Activated T-helper 9 cell treated with anti-CD3 and anti-CD28 coated beads, Interleukin-2, amount 50 U/mL, for 16 hours (primary cell): ENCODE measurements around the gene FAM83F.
"Not testable (repeated sequence)": the region's sequence is repeated elsewhere in the genome, so short reads cannot be mapped to it uniquely, and the experiment has no call there.

Source experiments
- DNase-seq: peaks from one replicate; pipeline ENCODE4 v3.0.0-alpha.2; 2020; ENCODE audit warnings: low read depth

FAM83F gene

DNA sequence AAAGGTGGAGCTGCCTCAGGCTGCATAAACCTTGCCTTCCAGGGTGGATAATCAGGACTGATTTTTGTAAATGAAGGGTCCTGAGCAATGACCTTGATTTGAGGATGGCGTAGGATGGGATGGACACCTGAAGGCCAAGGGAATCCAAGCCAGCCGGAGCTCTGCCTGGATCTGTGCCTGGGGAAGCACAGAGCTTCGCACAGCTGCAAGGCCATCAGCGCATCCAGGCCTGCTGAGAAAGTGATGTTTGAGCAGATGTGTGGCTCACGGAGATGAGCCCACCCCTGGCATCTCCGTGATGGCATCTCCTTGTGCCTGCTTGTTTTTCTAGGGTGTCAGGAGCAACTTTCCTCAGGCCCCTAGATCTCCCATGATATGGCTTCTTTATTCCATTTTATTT lies 23.3 kb downstream of the FAM83F start:
- DNase-seq, result no peak

DNA sequence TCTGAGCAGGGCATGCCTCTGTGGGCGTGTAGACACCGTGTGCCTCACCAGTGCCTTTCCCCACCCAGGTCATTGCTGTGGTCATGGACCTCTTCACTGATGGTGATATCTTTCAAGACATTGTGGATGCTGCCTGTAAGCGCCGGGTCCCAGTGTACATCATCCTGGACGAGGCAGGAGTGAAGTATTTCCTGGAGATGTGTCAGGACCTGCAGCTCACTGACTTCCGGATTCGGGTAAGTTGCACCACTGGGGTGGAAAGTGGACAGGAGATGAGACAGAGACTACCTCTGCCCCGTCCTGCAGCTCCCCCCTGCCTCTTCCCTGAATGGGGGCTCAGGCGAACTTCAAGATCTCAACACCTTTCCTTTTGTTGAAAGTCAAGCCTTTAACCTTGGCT lies 24.3 kb downstream of the FAM83F start:
- no peak for DNase-seq

DNA sequence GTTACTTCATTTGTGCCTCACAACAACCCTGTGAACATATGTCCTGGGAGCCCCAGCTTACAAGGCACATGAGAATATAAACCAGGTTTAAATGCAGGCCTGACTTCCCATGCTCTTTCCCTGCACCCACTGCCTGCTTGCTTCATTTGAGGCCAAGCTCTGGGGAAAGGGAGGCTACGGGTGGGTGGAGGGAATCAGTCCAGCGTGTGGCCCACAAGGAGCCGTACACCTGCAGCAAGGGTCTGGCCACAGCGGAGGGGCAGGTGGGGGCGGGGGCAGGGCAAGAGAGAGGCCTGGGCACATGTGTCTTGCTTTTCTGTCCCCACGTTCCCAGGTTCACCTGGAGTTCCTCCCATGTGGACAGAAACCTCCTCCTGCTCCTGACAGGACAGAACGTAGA lies 26.2 kb downstream of the FAM83F start:
- DNase-seq, result no peak

DNA sequence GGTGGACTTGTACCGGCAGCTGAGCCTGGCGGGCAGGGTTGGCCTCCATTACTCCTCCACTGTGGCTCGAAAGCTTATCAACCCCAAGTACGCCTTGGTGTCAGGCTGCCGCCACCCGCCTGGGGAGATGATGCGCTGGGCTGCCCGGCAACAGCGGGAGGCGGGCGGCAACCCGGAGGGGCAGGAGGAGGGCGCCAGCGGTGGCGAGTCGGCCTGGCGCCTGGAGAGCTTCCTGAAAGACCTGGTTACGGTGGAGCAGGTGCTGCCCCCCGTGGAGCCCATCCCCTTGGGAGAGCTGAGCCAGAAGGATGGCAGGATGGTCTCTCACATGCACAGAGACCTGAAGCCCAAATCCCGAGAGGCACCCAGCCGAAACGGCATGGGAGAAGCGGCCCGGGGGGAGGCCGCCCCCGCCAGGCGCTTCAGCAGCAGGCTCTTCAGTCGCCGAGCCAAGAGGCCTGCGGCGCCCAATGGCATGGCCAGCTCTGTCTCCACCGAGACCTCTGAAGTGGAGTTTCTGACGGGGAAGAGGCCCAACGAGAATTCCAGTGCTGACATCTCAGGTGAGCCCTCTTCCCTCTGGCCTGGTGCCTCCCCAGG lies 26.7 kb downstream of the FAM83F start:
- DNase-seq, result no peak

DNA sequence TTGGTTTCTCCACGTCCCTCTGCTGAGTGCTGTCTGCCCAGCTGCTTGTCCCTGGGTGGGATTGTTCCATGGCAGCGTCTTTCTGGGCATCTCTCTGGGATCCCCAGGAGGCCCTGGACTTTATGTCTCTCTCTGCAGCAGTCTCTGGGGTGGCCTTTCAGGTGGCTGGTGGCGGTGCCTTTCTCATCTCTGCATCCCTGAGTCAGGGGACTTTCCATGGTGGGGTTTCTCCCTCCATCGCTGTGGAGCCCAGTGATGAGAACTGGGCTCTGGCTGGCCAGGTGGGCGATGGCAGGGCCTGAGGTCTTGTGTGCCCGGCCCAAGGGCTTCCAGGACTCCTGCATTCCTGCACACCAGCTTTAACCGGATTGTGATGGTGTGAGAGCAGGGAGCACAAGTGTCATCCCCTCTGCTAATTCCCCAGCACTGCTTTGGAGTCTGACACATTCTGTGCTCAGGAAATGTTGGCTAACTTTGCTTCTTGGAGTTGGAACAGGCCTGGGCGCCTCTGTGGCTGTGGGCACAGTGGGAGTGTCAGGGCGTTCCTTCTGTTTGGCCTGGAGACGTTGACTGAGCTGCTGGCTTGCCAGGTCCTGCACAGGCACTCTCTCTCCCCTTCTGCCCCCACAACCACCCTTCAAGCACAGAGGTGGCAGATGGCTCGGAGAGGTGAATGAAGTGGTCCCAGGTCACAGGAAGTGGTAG lies 27.9 kb downstream of the FAM83F start:
- no peak for DNase-seq

DNA sequence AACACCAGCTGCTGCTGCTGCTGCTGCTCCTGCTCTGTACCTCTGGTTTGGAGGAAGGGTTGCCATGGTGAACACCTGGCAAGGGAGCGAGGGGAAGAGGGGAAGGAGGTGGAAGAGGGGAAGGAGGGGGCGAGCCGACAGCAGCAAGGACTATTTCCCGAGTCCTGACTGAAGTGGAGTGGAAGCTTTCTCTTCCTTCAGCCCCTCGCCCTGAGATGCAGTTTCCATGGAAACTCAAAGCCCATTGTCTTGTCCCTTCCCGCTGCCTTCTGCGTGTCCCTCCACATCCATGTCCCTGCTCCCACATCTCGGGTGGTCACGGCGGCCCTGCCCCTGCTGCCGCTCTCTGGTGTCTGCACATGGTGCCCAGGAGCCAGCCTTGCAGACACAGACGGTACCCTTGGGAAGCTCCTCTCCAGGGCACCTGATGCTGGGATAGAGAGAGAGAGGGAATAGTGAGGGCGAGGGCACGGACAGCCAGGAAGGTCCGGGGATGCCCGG lies 28.6 kb downstream of the FAM83F start:
- no peak for DNase-seq

DNA sequence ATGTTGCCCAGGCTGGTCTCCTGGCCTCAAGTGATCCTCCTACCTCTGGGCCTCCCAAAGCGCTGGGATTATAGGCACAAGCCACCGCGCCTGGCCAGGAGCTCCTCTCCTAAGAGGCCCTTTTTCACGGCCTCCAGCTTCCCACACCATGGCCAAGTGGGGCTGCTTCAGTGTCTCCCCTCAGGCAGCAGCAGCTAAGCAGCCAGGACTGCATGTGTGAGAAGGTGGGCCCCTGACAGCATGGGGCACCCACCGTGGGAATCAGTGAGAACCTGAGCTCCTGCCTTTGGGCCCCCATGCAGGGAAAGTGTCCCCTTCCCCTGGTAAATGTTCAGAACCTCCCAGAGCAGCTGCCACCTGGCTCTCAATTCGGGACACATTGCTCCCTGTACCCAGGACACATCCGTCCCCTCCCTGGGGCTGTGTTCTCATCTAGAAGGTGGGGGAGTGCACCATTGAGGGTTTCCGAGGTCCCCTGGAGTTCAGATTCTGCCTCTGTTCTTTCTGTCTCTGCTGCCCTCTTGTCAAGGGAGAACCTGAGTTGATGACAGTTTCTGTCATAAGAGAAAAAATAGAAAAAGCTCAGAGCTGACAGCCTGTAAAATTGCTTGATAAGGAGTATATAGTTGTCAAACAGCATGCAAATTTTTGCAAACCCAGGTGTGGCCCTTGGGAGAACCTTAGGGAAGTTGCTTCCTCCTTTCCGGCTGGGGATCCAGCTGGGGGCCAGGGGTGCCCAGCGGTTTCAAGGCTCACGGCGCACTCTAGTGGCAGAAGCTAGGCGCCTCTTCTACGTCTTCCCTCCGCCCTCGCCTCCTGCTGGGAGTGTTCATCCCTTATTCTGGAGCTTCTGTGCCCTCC lies 29.7 kb downstream of the FAM83F start:
- DNase-seq, result peak; percentile 50

DNA sequence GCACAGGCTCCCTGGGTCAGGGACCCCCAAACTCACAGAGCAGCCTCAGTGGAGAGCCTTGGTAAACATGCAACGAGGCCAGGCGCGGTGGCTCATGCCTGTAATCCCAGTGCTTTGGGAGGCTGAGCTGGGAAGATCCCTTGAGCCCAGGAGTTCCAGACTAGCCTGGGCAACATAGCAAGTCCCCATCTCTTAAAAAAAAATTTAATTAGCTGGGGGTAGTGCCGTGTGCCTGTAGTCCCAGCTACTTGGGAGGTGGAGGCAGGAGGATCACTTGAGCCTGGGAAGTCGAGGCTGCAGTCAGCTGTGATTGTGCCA lies 30.3 kb downstream of the FAM83F start:
- DNase-seq, result not testable (repeated sequence)

DNA sequence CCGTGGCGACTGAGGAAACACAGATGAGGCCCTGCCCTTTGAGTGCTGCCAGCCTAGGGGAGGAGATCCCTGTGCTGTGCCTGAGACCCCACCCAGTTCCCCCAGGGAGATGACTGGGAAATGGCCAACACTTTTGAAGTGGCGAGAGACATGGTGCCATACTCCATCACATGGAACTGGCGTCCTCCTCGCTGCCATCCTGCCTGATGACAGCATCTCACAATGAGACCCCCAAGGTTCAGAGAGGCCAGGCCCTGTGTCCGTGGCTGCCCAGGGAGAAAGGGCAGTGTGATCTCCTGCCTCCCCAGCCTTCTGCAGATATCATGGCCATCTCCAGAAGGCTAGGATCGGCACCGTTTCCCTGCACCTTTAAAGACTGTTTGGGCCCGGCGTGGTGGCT lies 31.1 kb downstream of the FAM83F start:
- DNase-seq, result no peak

DNA sequence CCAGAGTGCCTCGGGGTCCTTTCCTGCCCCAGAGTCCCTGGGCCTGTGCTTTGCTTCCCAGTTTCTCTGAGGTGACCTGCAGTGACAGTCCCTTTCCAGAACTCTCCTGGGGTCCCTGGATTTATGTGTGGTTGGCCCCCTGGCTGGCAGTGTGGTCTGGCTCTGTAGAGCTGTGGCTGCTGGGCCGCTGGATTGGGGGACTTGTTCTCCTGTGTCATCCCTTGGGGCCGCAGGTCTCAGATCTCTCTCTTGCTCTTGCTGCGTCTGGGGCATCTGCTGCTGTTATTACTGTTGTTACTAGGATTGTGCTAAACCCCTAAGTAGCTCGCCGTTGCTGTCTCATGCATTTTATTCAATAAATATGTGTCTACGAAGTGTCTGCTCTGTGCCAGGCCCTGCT lies 31.9 kb downstream of the FAM83F start:
- DNase-seq, result no peak

DNA sequence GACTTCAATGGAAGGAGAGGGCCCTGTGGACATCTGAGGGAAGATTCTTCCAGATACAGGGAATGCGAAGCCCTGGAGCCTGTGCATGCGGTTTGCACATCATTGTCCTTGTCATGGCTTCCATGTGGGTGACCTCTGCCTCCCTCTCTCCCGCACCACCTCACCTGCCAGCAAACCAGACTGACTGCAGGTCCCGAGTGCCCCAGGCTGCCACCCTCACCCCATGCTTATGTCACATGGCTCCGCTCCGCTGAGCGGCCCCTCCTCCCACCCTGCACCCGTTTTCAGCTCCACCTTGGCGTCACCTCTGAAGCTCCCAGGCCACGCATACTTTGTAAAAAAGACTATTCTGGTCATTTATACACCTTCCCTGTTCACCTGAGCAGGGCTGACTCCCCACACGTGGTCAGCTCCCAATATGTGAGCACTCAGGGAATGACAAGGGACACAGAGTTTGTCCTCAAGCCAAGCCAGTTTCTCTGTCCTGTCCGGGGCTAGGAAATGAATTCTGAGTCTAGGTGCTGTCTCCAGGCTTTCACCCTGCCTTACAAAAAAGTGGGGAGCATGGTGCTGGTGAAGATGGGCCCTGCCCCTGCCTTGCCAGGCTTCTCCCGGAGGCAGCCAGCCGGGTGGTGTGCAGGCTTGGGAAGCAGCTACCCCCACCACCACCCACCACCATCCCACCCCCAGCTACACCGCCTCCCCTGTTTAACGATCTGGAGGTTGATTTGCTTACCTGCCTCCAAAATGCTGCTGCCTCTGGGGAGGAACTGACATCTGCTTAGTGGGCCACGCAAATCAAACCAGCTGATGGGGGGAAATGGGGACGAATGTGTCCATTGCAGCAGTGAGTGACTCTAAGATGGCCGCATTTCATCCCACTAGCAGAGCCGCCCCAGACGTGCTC lies 32.7 kb downstream of the FAM83F start:
- no peak for DNase-seq

DNA sequence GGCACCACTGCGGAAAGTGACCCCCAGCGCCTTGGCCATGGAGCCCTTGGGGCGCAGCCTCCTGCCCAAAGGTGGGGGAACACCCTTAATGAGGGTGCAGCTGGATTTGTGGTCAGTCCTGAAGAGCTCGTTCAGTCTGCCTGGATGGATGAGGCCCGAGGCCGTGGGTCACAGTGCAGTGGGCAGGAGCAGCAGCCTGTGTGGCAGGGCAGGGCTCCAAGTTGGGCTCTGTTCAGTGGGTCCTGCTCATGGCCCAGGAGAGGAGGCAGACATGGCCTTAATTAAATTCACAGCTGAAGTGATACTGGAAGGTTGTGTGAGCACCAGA lies 33.3 kb downstream of the FAM83F start:
- no peak for DNase-seq

DNA sequence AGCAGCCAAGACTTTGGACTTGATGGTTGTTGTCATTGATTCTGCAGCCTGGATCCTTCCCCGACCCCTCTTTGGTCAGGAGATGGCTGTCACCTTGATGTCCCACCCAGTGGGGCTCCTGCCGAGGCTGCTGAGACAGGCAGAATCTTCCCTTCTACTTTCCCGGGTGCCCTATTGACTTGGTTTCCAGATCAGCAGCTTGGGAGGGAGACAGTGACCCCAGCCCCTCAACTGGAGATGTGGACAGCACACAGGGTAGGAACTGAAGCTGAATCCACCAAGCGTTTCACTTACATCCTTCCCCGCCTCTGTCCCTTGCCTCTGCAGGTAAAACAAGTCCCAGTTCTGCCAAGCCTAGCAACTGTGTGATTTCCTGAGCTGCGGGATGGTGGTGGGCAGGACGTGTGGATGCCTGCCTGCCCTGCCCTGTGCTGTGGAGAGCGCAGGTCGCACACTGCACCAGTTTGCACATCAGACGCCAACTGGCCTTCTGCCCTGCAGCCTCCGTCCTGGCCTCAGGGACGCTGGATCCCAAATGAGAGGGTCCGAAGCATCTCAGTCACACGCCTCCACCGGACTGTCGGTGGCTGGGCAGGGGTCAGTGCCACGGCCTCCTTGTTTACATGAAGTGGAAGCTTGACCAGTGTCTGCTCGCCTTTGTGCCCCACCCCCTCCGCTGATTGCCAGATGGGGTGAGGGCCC lies 34.6 kb downstream of the FAM83F start:
- no peak for DNase-seq

DNA sequence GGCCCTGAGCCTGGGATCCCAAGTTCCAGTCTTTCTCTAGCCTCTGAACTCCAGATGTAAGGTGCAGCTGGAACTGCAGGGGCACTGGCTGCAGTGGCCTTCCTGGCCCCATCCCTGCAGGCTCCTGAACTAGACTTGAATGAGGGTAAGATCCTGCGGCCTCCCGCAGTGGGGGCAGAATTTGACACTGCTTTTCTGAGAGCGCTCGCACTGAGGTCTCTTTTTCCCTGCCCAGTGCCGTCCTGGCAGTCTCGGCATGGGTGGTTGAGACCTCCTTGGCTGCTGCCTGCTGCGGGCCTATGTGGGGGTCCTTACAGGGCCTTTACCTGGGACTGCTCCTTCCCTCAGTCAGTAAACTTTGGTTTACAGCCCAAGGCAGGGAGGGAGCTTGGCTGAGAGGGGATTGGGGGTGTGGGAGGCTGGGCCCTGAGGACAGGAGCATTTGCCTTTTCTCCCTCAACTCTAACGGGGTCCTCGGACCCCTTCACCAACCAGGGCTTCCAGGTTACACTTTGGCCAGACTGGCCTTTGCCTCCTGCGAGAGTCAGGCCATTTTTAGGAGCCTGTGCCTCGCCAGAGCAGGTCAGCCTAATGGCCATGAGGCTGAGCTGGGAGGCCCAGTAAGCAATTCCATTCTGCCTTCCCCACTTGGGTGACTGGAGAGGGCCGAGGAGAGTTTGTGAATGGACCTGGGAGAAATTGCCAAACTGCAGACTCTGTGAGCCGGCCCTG lies 35.4 kb downstream of the FAM83F start:
- no peak for DNase-seq

DNA sequence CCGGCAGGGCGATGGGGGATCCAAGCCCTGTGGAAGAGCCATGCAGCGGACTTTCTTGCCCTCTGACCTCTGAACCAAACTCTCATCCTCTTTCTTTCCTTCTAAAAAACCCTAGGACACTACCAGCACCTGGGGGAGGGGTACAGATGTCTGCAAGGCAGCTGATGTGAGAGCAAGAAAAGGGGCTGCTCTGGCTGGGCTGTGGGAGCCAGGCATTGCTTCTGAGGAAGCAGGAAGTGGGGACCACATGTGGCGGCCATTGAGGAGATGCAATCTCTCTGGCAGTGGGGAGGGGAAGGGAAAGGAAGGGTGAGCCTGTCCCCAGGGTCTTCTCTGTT lies 36.0 kb downstream of the FAM83F start:
- no peak for DNase-seq

DNA sequence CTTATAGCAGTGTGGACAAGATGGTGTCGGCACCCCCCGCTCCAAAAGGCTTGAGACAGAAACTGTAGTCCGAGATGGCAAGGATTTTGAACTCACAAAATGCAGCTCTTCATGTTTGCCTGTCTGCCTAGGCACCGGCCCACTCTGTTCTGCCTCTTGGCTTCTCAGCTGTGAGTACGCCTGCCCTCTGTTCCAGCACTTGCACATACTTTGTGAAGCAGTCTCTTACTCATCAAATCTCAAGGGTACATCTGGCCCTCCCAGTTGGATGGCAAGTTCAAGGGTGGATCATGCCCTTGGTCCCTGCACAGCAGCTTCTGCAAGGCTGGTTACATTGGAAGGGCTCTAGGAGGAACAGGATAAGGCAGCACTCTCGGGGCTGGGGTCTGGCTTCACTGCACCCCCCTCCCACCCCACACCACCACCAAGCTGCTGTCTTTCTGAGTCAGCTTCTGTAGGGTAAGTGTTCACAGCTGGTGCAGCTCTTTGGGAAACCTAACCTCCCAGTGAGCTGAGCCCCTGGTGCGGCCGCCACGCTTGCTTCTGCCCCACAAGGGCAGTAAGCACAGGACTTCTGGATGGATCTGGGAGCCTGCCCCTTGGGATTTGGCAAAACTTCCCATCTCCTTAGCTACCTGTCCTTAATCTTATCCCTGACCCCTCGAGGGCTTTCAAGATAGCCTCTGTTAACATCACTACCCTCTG lies 37.2 kb downstream of the FAM83F start:
- DNase-seq, result no peak

DNA sequence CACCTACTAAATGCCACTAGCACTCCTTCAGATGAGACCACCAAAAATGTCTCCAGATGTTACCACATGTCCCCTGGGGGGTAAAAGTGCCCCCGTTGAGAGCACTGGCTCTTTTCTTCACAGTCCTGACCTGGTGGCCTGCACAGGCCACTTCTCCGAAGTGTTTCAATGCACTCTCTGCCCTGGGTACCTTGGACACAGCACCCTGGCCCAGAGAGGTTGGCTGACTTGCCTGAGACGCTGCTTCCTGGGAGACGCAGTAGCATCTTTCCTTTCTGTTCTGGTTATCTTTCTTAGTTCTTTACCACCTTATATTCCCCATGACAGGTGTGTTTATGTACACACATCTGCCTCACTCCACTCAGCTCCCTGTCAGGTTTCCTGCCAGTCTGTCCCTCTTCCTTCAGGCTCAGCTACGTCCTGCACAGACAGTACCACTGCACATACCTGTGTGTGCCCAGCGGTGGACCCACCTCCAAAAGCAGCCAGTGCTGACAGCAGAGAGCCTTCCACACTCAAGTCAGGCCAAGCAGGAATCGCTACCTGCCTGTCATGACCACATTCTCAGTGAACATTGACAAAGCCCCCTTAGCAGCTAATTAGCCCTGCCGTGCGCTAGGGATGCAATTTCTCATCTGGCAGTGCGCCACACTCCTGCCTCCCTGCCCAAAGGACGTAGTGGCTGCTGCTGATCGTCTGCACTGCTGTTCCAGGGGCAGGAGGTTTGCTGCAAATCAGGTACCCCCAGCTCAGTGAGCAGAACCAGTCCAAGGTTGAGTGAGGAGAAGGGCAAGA lies 39.0 kb downstream of the FAM83F start:
- DNase-seq, result no peak

DNA sequence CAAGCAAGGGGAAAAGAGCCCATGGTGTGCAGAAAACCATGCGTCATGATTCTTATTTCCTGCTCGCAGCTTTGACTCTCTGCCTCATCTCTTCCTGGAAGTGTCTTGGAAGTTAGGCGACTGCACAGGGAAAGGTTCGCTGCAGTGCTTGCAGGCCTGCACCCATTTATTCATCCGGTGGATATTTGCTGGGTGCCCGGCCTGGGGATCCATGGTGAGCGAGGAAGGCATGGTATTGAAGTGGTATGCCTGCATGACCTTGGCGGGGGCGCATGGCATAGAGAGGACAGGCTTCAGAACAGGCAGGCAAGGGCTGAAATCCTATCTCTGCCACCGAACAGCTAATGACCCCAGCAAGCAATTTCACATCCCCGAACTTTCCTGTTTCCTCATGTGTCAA lies 40.6 kb downstream of the FAM83F start:
- no peak for DNase-seq

DNA sequence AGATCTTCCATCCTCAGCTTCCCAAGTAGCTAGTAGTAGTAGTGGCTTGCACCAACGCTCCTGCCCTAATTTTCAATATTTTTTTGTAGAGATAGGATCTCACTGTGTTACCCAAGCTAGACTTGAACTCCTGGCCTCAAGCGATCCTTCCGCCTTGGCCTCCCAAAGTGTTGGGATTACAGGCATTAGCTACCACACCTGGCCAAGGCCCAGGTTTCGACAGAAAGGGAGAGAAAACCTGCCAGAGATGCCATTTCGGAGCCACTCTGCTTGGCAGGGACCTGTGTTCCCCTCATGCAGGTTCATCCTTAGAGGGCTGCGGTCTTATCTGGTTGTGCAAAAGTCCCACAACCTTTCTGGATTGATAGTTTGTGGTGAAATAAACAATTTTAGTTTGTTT lies 41.4 kb downstream of the FAM83F start:
- DNase-seq, result no peak
